Measurements from ENCODE around the gene HNF1A.

The HNF1A gene

DNA sequence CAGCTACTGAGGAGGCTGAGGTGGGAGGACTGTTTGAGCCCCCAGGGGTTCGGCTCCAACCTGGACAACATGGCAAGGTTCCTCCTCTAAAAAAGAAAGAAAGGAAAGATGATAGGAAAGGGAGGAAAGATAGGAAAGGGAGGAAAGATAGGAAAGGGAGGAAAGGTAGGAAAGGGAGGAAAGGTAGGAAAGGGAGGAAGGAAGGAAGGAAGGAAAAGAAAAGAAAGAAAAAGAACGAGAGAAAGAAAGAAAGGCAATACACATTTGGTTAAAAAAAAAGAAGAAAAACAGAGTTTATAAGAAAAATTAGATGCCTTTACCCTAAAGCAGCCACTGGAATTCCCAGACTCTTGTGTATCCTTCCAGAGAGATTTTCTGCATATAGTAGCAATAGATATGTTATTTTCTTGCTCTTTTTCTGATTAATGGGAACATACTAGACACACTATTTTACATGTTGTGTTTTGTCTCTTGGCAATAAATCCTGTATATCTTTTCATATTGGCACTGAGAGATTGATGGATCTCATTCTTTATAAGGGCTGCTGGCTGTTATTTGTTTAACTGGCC is 12.2 kb downstream of the HNF1A start:
- no peak for DNase-seq

- DNase-seq = no peak
Observed at GRCh38 chr12:120991965-120992364, 13.6 kb downstream of the HNF1A start.

DNA sequence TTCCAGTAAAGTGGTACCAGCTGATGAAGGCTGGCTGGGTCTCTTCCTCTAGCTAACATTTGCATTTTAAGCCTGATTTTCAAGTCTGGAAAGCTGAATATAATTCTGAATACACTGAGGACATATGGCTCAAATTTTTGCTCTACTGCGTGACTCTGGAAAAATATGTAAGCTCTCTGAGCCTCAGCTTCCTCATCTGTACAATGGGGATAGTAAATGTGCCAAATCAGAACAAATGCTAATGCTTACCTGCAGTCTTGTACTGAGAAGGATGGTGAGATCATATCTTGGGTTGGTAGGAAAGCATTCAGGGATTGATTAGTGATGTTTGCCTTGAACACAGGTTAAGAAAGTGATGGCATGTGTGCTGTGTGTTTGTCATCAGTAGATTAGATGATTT is 14.6 kb downstream of the HNF1A start:
- no peak for DNase-seq

DNA sequence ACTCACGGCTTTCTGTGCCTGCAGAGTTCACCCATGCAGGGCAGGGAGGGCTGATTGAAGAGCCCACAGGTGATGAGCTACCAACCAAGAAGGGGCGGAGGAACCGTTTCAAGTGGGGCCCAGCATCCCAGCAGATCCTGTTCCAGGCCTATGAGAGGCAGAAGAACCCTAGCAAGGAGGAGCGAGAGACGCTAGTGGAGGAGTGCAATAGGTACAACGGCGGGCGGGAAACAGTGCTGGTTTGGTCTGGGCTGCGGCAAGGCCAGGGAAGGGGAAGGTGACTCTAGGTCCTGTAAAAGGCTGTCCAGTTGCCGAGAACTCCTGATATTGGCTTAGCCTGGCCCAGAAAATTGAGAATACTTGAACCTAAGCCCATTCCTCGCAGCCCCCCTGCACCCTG is 15.2 kb downstream of the HNF1A start:
- no peak for DNase-seq

DNA sequence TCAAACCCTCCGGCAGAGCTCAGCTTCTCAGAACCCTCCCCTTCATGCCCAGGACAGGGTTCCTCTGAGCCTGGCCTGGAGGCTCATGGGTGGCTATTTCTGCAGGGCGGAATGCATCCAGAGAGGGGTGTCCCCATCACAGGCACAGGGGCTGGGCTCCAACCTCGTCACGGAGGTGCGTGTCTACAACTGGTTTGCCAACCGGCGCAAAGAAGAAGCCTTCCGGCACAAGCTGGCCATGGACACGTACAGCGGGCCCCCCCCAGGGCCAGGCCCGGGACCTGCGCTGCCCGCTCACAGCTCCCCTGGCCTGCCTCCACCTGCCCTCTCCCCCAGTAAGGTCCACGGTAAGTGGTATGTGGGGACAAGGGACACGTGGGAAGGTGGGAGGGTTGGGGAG is 15.7 kb downstream of the HNF1A start:
- DNase-seq = no peak

- DNase-seq = no peak
Observed at GRCh38 chr12:120994589-120995337, 16.4 kb downstream of the HNF1A start.

DNA sequence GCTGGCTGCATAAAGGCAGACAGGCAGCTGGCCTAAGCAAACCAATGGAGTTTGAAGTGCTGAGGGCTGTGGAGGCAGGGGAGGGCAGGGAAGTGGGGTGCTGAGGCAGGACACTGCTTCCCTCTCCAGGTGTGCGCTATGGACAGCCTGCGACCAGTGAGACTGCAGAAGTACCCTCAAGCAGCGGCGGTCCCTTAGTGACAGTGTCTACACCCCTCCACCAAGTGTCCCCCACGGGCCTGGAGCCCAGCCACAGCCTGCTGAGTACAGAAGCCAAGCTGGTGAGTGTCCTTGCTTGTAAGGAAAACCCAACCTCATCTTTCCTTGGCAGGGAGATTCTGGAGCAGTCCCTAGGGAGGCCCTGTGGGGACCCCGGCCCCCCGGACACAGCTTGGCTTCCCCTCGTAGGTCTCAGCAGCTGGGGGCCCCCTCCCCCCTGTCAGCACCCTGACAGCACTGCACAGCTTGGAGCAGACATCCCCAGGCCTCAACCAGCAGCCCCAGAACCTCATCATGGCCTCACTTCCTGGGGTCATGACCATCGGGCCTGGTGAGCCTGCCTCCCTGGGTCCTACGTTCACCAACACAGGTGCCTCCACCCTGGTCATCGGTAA is 17.9 kb downstream of the HNF1A start:
- no peak for DNase-seq

DNA sequence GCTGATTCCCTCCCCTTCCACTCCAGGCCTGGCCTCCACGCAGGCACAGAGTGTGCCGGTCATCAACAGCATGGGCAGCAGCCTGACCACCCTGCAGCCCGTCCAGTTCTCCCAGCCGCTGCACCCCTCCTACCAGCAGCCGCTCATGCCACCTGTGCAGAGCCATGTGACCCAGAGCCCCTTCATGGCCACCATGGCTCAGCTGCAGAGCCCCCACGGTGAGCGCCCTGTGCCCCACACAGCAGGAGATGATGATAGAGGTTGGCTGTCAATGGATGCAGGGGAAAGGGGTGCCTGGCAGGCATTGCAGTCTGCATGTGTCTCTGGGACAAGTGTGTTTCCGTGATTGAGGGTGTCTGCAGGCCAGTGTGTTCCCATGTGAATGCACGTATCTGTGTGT is 19.1 kb downstream of the HNF1A start:
- DNase-seq = no peak

- DNase-seq = no peak
Observed at GRCh38 chr12:120998435-120998834, 20.1 kb downstream of the HNF1A start.

DNA sequence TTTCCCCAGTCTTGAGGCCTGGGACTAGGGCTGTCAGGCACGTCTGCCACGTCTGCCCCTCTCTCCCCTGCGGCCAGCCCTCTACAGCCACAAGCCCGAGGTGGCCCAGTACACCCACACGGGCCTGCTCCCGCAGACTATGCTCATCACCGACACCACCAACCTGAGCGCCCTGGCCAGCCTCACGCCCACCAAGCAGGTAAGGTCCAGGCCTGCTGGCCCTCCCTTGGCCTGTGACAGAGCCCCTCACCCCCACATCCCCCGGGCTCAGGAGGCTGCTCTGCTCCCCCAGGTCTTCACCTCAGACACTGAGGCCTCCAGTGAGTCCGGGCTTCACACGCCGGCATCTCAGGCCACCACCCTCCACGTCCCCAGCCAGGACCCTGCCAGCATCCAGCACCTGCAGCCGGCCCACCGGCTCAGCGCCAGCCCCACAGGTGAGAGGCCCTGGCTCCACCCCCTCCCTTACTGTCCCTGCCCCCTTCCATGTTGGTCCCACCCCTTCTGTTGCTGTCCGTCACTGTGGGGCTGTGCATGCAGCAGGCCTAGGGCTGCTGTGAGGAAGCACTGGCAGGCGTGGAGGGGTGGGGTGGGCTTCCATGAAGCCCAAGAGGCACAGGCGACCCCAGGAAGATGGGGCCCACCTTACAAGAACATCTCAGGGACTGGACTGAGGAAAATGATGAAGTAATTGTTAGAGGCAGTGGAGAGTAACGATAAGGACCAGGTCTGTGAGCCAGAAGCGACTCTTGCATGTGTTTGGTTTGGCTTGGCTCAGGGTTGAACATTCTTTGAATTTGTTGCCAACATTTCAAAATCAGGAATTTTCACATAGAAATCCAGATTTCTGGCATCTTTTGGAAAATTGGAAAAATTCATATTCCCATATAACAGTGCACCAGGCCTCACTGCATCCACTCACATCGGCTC is 21.1 kb downstream of the HNF1A start:
- no peak for DNase-seq

- no peak for DNase-seq
Observed at GRCh38 chr12:121000530-121000929, 22.2 kb downstream of the HNF1A start.

DNA sequence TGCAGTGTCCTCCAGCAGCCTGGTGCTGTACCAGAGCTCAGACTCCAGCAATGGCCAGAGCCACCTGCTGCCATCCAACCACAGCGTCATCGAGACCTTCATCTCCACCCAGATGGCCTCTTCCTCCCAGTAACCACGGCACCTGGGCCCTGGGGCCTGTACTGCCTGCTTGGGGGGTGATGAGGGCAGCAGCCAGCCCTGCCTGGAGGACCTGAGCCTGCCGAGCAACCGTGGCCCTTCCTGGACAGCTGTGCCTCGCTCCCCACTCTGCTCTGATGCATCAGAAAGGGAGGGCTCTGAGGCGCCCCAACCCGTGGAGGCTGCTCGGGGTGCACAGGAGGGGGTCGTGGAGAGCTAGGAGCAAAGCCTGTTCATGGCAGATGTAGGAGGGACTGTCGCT is 22.7 kb downstream of the HNF1A start:
- DNase-seq = no peak

DNA sequence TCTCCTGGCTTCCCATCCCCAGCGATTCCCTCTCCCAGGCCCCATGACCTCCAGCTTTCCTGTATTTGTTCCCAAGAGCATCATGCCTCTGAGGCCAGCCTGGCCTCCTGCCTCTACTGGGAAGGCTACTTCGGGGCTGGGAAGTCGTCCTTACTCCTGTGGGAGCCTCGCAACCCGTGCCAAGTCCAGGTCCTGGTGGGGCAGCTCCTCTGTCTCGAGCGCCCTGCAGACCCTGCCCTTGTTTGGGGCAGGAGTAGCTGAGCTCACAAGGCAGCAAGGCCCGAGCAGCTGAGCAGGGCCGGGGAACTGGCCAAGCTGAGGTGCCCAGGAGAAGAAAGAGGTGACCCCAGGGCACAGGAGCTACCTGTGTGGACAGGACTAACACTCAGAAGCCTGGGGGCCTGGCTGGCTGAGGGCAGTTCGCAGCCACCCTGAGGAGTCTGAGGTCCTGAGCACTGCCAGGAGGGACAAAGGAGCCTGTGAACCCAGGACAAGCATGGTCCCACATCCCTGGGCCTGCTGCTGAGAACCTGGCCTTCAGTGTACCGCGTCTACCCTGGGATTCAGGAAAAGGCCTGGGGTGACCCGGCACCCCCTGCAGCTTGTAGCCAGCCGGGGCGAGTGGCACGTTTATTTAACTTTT is 23.6 kb downstream of the HNF1A start:
- no peak for DNase-seq

DNA sequence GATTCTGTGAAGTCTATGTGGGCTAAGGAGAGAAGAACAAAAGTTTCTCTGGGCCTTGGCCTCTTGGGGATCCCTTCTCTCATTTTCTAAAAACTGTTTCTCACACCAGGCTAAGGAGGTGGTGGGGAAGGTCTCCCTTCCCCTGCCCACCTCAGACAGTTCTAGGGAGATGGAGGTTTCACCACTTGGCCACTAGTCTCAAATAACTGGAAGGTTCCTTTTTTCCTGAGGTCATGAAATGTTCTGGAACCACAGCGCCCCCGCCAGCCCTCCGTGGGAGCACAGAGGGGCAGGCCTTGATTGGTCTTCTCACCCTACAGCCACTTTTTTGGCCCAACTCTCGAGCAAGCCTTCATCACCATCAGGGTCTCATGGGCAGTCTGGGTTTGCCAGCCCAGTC is 25.3 kb downstream of the HNF1A start:
- peak; percentile 10 for DNase-seq

- no peak for DNase-seq
Observed at GRCh38 chr12:121004253-121004815, 26.0 kb downstream of the HNF1A start.

DNA sequence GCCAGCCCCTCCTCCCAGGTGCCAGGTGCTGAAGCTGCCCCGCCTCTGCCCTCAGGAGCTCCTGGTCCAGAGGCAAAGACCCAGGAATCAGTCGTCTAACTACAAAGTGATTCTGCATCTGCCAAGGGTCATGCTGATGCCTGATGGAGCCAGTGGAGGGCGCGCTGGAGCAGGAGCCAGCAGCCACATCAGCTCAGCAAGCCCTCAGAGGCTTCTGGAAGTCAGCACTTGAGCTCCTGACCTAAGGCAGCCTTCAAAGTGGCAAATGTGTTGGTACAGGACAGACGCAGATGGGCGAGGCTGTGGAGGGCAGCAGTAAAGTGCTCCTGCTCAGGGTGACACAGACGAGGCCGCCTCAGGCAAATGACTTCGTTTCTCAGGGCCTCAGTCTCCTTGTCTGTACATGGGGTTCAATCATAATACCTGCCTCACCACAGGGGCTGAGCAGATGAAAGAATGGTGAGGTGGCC is 27.0 kb downstream of the HNF1A start:
- DNase-seq = peak; percentile 49

DNA sequence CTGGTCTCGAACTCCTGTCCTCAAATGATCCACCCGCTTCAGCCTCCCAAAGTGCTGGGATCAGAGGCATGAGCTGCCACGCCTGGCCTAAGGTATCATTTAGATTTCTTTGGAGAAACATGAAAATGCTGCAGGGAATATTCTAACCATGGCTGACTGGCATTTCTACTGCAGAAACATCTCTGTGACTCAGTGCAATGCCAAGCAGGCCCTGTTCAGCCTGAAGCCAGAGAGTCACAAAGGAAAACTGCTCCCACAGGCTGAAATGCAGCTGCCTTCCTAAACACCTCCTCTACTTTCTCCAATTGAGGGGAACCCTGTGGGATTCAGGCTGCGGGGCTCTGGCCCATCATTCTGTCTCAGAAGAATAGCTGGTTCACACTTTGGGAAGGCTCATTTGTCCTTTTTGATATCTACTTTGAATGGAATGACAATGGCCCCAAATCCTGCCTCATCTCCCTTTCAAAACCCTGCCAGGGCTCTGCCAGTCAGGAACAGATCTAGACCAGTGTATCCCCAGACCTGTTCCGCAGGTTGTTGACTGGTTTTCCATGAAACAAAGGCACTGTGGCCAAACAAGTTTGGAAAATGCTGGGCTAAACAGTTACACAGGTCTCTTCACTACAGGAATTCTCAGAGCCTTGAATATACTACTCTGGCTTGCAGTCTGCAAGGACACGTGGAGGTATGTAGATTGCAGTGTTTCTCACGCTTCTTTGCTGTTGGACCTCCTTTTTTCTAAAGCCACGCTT is 30.2 kb downstream of the HNF1A start:
- DNase-seq = no peak

- no peak for DNase-seq
Observed at GRCh38 chr12:121009741-121010140, 31.4 kb downstream of the HNF1A start.

DNA sequence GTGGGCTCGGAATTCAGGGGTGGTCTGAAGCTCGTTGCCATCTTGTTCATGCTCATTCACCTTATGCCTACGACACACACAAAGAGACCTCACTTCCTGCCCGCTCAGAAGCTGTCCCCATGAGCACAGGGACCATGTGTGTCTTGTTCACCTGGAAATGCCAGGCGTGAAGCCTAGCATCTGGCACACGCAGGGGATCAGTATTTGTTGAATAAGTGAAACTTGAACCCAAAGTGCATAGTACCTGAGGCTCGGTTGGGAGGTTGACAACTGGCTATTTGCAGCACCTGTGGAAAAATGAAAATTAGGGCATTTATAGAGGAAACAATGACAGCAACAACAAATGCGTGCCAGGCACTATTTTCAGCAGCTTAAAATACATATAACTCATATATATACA is 32.5 kb downstream of the HNF1A start:
- DNase-seq = no peak

GRCh38 chr12:121011820-121012219 is 33.5 kb downstream of the HNF1A start:
- no peak for DNase-seq

DNA sequence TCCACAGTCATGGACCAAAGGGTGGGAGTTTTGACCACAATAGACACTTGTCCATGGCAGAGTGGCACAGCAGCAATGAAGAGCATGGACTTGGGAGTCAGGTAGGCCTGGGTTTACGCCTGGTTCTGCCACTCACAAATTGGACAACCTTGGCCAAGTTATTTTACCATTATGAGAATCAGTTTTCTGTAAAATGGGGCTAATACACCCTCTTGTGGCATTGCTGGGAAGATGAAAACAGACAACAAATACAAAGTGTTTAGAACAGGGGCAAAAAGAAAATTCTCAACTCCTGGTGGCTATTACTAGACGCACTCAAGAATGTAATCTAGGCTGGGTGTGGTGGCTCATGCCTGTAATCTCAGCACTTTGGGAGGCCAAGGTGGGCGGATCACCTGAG is 35.4 kb downstream of the HNF1A start:
- DNase-seq = no peak
